ENCODE data around the gene AGO1.

DNA sequence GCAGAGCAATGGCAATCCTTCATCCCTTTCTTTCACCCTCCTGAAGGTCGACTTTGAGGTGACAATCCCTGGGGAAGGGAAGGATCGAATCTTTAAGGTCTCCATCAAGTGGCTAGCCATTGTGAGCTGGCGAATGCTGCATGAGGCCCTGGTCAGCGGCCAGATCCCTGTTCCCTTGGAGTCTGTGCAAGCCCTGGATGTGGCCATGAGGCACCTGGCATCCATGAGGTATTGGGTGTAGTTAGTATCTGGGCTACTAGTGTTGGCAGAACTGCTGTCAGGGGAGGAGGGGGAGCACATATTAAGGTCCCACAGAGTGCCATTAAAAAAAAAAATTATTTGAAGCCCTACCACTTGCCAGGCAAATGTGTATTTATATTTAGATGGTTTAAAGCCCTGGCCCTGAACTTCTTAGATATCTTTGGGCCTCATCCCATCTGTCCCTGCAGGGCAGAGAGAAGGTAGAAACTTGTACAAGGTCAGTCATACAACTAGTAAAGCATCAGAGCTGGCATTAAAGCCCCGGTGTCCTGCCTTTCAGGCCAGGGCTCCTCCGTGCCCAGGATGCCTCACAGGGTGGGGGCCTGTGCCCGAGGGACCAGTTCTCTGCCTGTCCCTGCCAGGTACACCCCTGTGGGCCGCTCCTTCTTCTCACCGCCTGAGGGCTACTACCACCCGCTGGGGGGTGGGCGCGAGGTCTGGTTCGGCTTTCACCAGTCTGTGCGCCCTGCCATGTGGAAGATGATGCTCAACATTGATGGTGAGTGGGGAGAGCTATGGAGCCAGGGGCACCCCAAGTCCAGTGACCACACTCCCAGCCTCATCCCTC is 10.3 kb downstream of the AGO1 start:
- TF ChIP-seq, protein P1, sequence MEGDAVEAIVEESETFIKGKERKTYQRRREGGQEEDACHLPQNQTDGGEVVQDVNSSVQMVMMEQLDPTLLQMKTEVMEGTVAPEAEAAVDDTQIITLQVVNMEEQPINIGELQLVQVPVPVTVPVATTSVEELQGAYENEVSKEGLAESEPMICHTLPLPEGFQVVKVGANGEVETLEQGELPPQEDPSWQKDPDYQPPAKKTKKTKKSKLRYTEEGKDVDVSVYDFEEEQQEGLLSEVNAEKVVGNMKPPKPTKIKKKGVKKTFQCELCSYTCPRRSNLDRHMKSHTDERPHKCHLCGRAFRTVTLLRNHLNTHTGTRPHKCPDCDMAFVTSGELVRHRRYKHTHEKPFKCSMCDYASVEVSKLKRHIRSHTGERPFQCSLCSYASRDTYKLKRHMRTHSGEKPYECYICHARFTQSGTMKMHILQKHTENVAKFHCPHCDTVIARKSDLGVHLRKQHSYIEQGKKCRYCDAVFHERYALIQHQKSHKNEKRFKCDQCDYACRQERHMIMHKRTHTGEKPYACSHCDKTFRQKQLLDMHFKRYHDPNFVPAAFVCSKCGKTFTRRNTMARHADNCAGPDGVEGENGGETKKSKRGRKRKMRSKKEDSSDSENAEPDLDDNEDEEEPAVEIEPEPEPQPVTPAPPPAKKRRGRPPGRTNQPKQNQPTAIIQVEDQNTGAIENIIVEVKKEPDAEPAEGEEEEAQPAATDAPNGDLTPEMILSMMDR (IDR thresholded peaks at IDR 0.05; ENCODE audit: poor library complexity): no peak
- TF ChIP-seq EZH2 (IDR thresholded peaks at IDR 0.05; ENCODE audit: borderline replicate concordance): no peak
- no peak for TF ChIP-seq EZH2phosphoT487 (IDR thresholded peaks at IDR 0.05; ENCODE audit: low read depth, severe bottlenecking, unreplicated experiment)
